Stomach (tissue), 9 donors: Measurements from ENCODE around the gene TTC33. TPM values are rescaled to one million over a fixed set of nuclear protein-coding genes. Genes with fewer than 3 reads are reported as not detected.

Experiments used
- DNase-seq, 2 donors: peaks; one replicate each; pipeline versions ENCODE4 v3.0.0 to v3.0.0-alpha.2; 2013 to 2019
- H3K27ac ChIP-seq, 5 donors: fragments of 200-600 bp in 4 of 5; sonication (generic) in 4 of 5; one replicate each; pipeline ENCODE4 v1.5.1; 2013 to 2019; ENCODE audit warnings: mild to moderate bottlenecking in 1 of 5, moderate library complexity in 1 of 5
- H3K27me3 ChIP-seq, 3 donors: fragments of 200-600 bp; sonication (generic); one replicate each; pipeline ENCODE4 v1.5.1; 2017 to 2019; ENCODE audit warnings: mixed run types in 1 of 3
- H3K36me3 ChIP-seq, 4 donors: fragments of 200-600 bp; sonication (generic); 1 replicate in 3 of 4; 2 replicates in 1 of 4; pipeline ENCODE4 v1.5.1; 2016 to 2019
- H3K4me1 ChIP-seq, 4 donors: fragments of 200-600 bp; sonication (generic); one replicate each; pipeline ENCODE4 v1.5.1; 2016 to 2019
- H3K4me3 ChIP-seq, 4 donors: fragments of 200-600 bp; sonication (generic) in 3 of 4; one replicate each; pipeline ENCODE4 v1.5.1; 2016 to 2019; ENCODE audit warnings: mild to moderate bottlenecking in 1 of 4
- H3K9me3 ChIP-seq, 4 donors: fragments of 200-600 bp; sonication (generic); one replicate each; pipeline ENCODE4 v1.5.1; 2016 to 2019
- CTCF ChIP-seq, 7 experiments: fragments of 450-650 bp in 4 of 7; fragments of 200-600 bp in 3 of 7; sonication (generic) in 3 of 7; IDR thresholded peaks; one replicate each; pipeline ENCODE4 v1.5.1; 2016 to 2019; ENCODE audit warnings: antibody characterized with exemption in 7 of 7, control low read depth in 2 of 7, mild to moderate bottlenecking in 1 of 7
- EP300 ChIP-seq: sonication (generic); formaldehyde crosslinking; IDR thresholded peaks from one replicate; pipeline ENCODE4 v1.6.1; 2017; ENCODE audit warnings: antibody characterized with exemption
- POLR2A ChIP-seq, 4 donors: fragments of 450-650 bp; IDR thresholded peaks; one replicate each; pipeline ENCODE4 v1.6.1; 2016; ENCODE audit warnings: antibody characterized with exemption in 4 of 4, control low read depth in 2 of 4, mild to moderate bottlenecking in 1 of 4, moderate library complexity in 1 of 4
- POLR2AphosphoS5 ChIP-seq, 3 donors: sonication (generic); formaldehyde crosslinking; IDR thresholded peaks; one replicate each; pipeline ENCODE4 v1.6.1; 2016; ENCODE audit warnings: antibody characterized with exemption in 3 of 3
- WGBS, 5 donors: extraction: QIAGEN DNeasy Blood & Tissue Kit in 3 of 5; methylation state at CpG; one replicate each; pipeline versions ENCODE4 v1.1.5 to v1.1.7; 2013 to 2018; 5-methylcytosine and 5-hydroxymethylcytosine counted together
- intact Hi-C: fragments of 100-400 bp; cut with DNase I; formaldehyde crosslinking; loops from one replicate; pipeline ENCODE4 v1.15.1; 2023; ENCODE audit warnings: low total_unique reads
- polyA plus RNA-seq, 3 donors: library from polyadenylated mRNA; stranded (reverse); fragments of 200-250 nt; gene quantifications; one replicate each; pipeline ENCODE4 v1.2.3, GENCODE V29; 2013
- total RNA-seq, 5 donors: library from RNA; depleted of rRNA; stranded (reverse); fragments of >200 nt; gene quantifications; one replicate each; pipeline versions ENCODE4 v1.1.0 to v1.2.3, GENCODE V29; 2014 to 2016
- donor health status: healthy with polysubstance abuse.
- donor health status: Bipolar disorder and iron deficiency.
- donor health status: healthy.

TTC33 gene
- total and polyA plus RNA-seq, 8 donors, result 0.29 to 41.5 (median 7.3) TPM

GRCh38 chr5:40779561-40779960, 23.8 kb upstream of the TTC33 start:
- peaks cover 10 to 33% (median 30%) of the 10 kb centered on the region in 4 donors for H3K36me3 ChIP-seq
- no peak for DNase-seq
- no peak overlapping the region for H3K27ac ChIP-seq
- H3K9me3 ChIP-seq, result no peaks in the 10 kb centered on the region
- WGBS, 5 donors, result 74 to 86% (median 78%) methylated on average over 6 of the region's 6 CpGs
- no peak for TF ChIP-seq POLR2A (IDR thresholded peaks at IDR 0.05)
- TF ChIP-seq CTCF (IDR thresholded peaks at IDR 0.05), result no peak
- no peak for TF ChIP-seq POLR2AphosphoS5 (IDR thresholded peaks at IDR 0.05)
- no peak for TF ChIP-seq EP300
- peaks cover 37 to 93% (median 60%) of the 10 kb centered on the region in 4 donors for H3K4me1 ChIP-seq
- H3K27me3 ChIP-seq, result no peaks in the 10 kb centered on the region
- no peak overlapping the region for H3K4me3 ChIP-seq
- intact Hi-C loops, result no loop called here

- intact Hi-C loops, result no loop called here
- Histone ChIP-seq H3K36me3 (peaks cover 13 to 47% (median 43%) of the 10 kb centered on the region in 4 donors), H3K27me3 (no peaks in the 10 kb centered on the region), H3K27ac (no peak overlapping the region), H3K4me3 (no peak overlapping the region), H3K4me1 (peaks cover 25 to 85% (median 47%) of the 10 kb centered on the region in 4 donors), H3K9me3 (no peaks in the 10 kb centered on the region)
- no peak for DNase-seq
- 90 to 100% (median 97%) methylated on average over 1 of the region's 1 CpG for WGBS, 5 donors
- TF ChIP-seq POLR2AphosphoS5 (IDR thresholded peaks at IDR 0.05) (no peak), POLR2A (IDR thresholded peaks at IDR 0.05) (no peak), CTCF (IDR thresholded peaks at IDR 0.05) (no peak), EP300 (no peak)
These were observed 22.4 kb upstream of the TTC33 start for GRCh38 chr5:40778133-40778532.

- 41 to 60% (median 53%) methylated on average over 1 of the region's 1 CpG for WGBS, 5 donors
- H3K4me1 ChIP-seq, result peaks cover 17 to 70% (median 32%) of the 10 kb centered on the region in 4 donors
These were observed 20.9 kb upstream of the TTC33 start for GRCh38 chr5:40776658-40776977.

GRCh38 chr5:40775846-40776657, 20.3 kb upstream of the TTC33 start:
- no peak for DNase-seq
- intact Hi-C loops, result no loop called here
- TF ChIP-seq EP300, result no peak
- no peak for TF ChIP-seq POLR2A (IDR thresholded peaks at IDR 0.05)
- no peak for TF ChIP-seq POLR2AphosphoS5 (IDR thresholded peaks at IDR 0.05)
- TF ChIP-seq CTCF (IDR thresholded peaks at IDR 0.05), result no peak
- Histone ChIP-seq H3K27ac (peak overlapping the region in 4 of 5 donors; percentile 31 to 77 (median 70)), H3K27me3 (no peaks in the 10 kb centered on the region), H3K36me3 (peaks cover 13 to 63% (median 59%) of the 10 kb centered on the region in 4 donors), H3K4me1 (peaks cover 16 to 64% (median 29%) of the 10 kb centered on the region in 4 donors), H3K4me3 (peak overlapping the region in 1 of 4 donors; percentile 21), H3K9me3 (no peaks in the 10 kb centered on the region)
- 37 to 52% (median 47%) methylated on average over 6 of the region's 6 CpGs for WGBS, 5 donors

More at GRCh38 chr5:40776658-40776977, 20.9 kb upstream of the TTC33 start:
- Histone ChIP-seq H3K27ac (peak overlapping the region in 3 of 5 donors; percentile 62 to 77 (median 77)), H3K9me3 (no peaks in the 10 kb centered on the region), H3K27me3 (no peaks in the 10 kb centered on the region), H3K36me3 (peaks cover 13 to 58% (median 54%) of the 10 kb centered on the region in 4 donors), H3K4me3 (no peak overlapping the region)
- intact Hi-C loops, result no loop called here
- no peak for DNase-seq
- TF ChIP-seq CTCF (IDR thresholded peaks at IDR 0.05) (no peak), POLR2AphosphoS5 (IDR thresholded peaks at IDR 0.05) (no peak), POLR2A (IDR thresholded peaks at IDR 0.05) (no peak), EP300 (no peak)
